Testis (tissue), 3 donors: ENCODE results near the gene PAPPA. TPM values are rescaled to one million over a fixed set of nuclear protein-coding genes. Genes with fewer than 3 reads are reported as not detected.

Source experiments
- DNase-seq: peaks from one replicate; pipeline ENCODE4 v3.0.0-alpha.2; 2019
- H3K27ac ChIP-seq, 2 donors: fragments of 200-600 bp; sonication (generic); one replicate each; pipeline ENCODE4 v1.5.1; 2019
- H3K27me3 ChIP-seq: fragments of 200-600 bp; sonication (generic); one replicate; pipeline ENCODE4 v1.5.1; 2019
- H3K36me3 ChIP-seq: fragments of 200-600 bp; sonication (generic); one replicate; pipeline ENCODE4 v1.5.1; 2017; ENCODE audit warnings: low read depth; ENCODE audit errors: missing control alignments
- H3K4me1 ChIP-seq: fragments of 200-600 bp; sonication (generic); one replicate; pipeline ENCODE4 v1.5.1; 2019
- H3K4me3 ChIP-seq, 2 donors: fragments of 200-600 bp; sonication (generic); one replicate each; pipeline ENCODE4 v1.5.1; 2017 to 2019
- H3K9me3 ChIP-seq: fragments of 200-600 bp; sonication (generic); one replicate; pipeline ENCODE4 v1.5.1; 2017
- POLR2A ChIP-seq: fragments of 450-650 bp; IDR thresholded peaks from one replicate; pipeline ENCODE4 v1.6.1; 2017; ENCODE audit warnings: antibody characterized with exemption, mild to moderate bottlenecking, moderate library complexity
- WGBS, 2 donors: methylation state at CpG; one replicate each; pipeline ENCODE4 v1.1.5; 2018; 5-methylcytosine and 5-hydroxymethylcytosine counted together
- intact Hi-C: fragments of 100-400 bp; cut with DNase I; formaldehyde crosslinking; loops from one replicate; pipeline ENCODE4 v1.15.1; 2023; ENCODE audit warnings: low total_unique reads
- polyA plus RNA-seq: library from polyadenylated mRNA; stranded (reverse); fragments of 350-450 nt; fragmentation: Illumina TruSeq; extraction: RNeasy Lipid Tissue Mini Kit (QIAGEN cat#74804); gene quantifications from one replicate; pipeline ENCODE4 v1.2.3, GENCODE V29; 2014; ENCODE audit warnings: low read depth, low replicate concordance; ENCODE audit not compliant: insufficient read depth
- total RNA-seq, 2 donors: library from RNA; depleted of rRNA; stranded (reverse); fragments of >200 nt; gene quantifications; one replicate each; pipeline ENCODE4 v1.2.3, GENCODE V29; 2016
- TF ChIP-seq, protein P1 (sequence below), 3 experiments: fragments of 450-650 bp in 2 of 3; fragments of 200-600 bp in 1 of 3; sonication (generic) in 1 of 3; IDR thresholded peaks; one replicate each; pipeline ENCODE4 v1.5.1; 2016 to 2019; ENCODE audit warnings: antibody characterized with exemption in 3 of 3, mild to moderate bottlenecking in 2 of 3, moderate library complexity in 1 of 3

The PAPPA gene
- total and polyA plus RNA-seq, 3 donors from 2014 or later: 1.9 to 5.1 (median 4.1) TPM

DNA sequence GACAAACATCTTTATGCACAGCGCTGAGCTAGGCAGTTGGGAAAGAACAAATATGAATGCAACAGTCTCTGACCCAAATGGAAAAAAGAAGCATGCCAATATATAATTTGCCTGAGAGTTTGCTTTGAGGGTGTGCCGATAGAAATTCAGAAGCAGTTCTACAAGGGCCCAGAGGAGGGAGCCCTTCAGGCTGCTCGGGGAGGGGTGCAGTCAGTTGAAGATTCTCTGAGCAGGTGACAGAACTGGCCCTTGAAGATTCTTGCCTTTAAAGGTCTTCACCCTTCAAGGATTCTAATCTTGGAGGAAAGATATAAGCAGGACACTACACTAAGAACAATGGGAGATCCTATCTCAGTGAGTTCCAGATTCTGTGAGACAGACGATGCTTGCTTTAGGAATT lies 3.7 kb upstream of the PAPPA start:
- Histone ChIP-seq H3K9me3 (no peaks in the 10 kb centered on the region), H3K27ac (no peak overlapping the region), H3K36me3 (no peaks in the 10 kb centered on the region), H3K4me3 (no peak overlapping the region), H3K4me1 (no peaks in the 10 kb centered on the region), H3K27me3 (no peaks in the 10 kb centered on the region)
- peak; percentile 49 for DNase-seq
- 25 to 32% methylated on average over 4 of the region's 4 CpGs for WGBS, 2 donors
- intact Hi-C loops: loop anchor here (10.0 kb wide), 1 partner anchor 495 kb away; no protein-coding TSS in a partner anchor
- TF ChIP-seq, protein P1, sequence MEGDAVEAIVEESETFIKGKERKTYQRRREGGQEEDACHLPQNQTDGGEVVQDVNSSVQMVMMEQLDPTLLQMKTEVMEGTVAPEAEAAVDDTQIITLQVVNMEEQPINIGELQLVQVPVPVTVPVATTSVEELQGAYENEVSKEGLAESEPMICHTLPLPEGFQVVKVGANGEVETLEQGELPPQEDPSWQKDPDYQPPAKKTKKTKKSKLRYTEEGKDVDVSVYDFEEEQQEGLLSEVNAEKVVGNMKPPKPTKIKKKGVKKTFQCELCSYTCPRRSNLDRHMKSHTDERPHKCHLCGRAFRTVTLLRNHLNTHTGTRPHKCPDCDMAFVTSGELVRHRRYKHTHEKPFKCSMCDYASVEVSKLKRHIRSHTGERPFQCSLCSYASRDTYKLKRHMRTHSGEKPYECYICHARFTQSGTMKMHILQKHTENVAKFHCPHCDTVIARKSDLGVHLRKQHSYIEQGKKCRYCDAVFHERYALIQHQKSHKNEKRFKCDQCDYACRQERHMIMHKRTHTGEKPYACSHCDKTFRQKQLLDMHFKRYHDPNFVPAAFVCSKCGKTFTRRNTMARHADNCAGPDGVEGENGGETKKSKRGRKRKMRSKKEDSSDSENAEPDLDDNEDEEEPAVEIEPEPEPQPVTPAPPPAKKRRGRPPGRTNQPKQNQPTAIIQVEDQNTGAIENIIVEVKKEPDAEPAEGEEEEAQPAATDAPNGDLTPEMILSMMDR (IDR thresholded peaks at IDR 0.05): peak; percentile 35 to 61 (median 59)
- no peak for TF ChIP-seq POLR2A

DNA sequence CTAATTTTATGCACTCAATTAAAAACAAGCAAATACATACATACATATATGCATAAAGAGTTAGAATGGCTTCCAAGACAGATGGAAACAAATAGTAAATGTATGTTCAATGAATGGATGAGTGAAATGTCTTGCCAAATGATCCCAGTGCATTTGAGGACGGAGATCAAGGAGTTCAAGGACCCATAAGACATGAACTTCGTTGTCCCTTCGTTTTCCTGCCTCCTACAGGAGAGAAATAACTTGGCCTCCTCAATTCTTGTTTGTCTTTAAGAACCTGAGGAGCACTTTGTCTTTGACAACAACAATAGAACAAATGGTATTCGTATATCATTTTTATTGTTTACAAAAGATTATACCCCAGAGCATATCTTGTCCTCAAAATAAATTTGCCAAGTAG lies 2.4 kb upstream of the PAPPA start:
- Histone ChIP-seq H3K27me3 (no peaks in the 10 kb centered on the region), H3K27ac (no peak overlapping the region), H3K9me3 (no peaks in the 10 kb centered on the region), H3K4me1 (peaks cover 7% of the 10 kb centered on the region), H3K4me3 (no peak overlapping the region), H3K36me3 (no peaks in the 10 kb centered on the region)
- TF ChIP-seq POLR2A: no peak
- TF ChIP-seq, protein P1 (IDR thresholded peaks at IDR 0.05): no peak
- no peak for DNase-seq
- 46 to 52% methylated on average over 4 of the region's 4 CpGs for WGBS, 2 donors
- intact Hi-C loops: loop anchor here (10.0 kb wide), 1 partner anchor 494 kb away; no protein-coding TSS in a partner anchor

DNA sequence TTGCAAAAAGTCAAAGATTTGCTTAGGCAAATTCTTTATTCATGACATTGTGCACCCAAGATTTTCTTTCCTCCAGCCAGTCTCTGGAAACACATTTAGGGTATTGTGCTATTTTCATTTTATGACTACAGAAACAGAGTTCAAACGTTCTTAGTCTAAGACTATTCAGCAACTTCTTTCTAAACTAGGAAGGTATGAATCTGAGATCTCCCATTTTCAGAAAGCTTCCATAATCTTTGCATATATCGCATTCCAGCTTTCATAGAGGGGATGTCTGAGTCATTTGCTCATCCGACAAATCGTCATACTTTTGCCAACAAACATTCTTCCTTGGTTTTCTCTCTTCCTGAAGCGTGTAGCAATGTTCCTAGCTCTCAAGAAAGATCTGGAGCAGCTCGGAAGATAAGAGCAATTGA lies 1.6 kb upstream of the PAPPA start:
- H3K27me3 ChIP-seq: no peaks in the 10 kb centered on the region
- WGBS, 2 donors: 35 to 38% methylated on average over 6 of the region's 6 CpGs
- no peak overlapping the region for H3K27ac ChIP-seq
- intact Hi-C loops: loop anchor here (10.0 kb wide), 1 partner anchor 493 kb away; no protein-coding TSS in a partner anchor
- H3K4me3 ChIP-seq: no peak overlapping the region
- H3K36me3 ChIP-seq: no peaks in the 10 kb centered on the region
- H3K4me1 ChIP-seq: peaks cover 15% of the 10 kb centered on the region
- no peak for TF ChIP-seq POLR2A
- TF ChIP-seq, protein P1 (IDR thresholded peaks at IDR 0.05): no peak
- no peaks in the 10 kb centered on the region for H3K9me3 ChIP-seq
- no peak for DNase-seq

DNA sequence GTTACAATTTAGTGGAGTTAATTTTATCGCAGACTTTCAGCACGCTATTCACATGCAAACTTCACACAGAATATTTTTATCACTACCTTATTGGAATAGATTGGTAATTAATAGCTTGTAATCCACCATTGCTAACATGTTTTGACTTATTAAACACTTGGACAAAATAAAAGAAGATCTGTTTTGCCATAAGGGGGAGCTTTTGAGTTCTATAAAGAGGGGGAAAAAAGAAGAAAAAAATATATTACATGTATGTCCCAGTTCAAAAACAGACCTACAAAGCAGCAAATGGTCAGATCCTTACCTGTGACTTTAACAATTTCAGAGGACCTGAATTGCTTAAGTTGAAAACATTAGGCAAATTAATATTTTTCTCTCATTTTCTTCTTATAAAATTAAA lies 1.2 kb upstream of the PAPPA start:
- Histone ChIP-seq H3K4me3 (no peak overlapping the region), H3K27me3 (no peaks in the 10 kb centered on the region), H3K27ac (peak overlapping the region; percentile 36 to 76), H3K4me1 (peaks cover 15% of the 10 kb centered on the region), H3K9me3 (no peaks in the 10 kb centered on the region), H3K36me3 (no peaks in the 10 kb centered on the region)
- intact Hi-C loops: loop anchor here (10.0 kb wide), 1 partner anchor 492 kb away; no protein-coding TSS in a partner anchor
- TF ChIP-seq, protein P1 (IDR thresholded peaks at IDR 0.05): peak; percentile 18 to 28 (median 25)
- TF ChIP-seq POLR2A: no peak
- no peak for DNase-seq
- 29 to 39% methylated on average over 2 of the region's 2 CpGs for WGBS, 2 donors
